AG09309 (cell line): ENCODE measurements around the gene SULT1A2.
"Not testable (repeated sequence)": the region's sequence is repeated elsewhere in the genome, so short reads cannot be mapped to it uniquely, and the experiment has no call there.

Experiments
- DNase-seq: peaks from one replicate; pipeline ENCODE4 v3.0.0-alpha.2; 2010; ENCODE audit warnings: low read depth
- H3K4me3 ChIP-seq: 2 replicates; pipeline ENCODE4 v1.5.1; 2011; ENCODE audit warnings: mild to moderate bottlenecking, low read depth, low read length, moderate library complexity; ENCODE audit not compliant: control insufficient read depth
- TF ChIP-seq, protein P1 (sequence below): IDR thresholded peaks from 2 replicates; pipeline ENCODE4 v1.5.1; 2011; ENCODE audit warnings: mild to moderate bottlenecking, low read depth, low read length, inconsistent platforms; ENCODE audit not compliant: insufficient read depth, control insufficient read depth; ENCODE audit errors: missing control alignments

The SULT1A2 gene

GRCh38 chr16:28596840-28597691, at the start of gene SULT1A2:
Gene SULT1A2, minus strand, starts transcription at chr16:28597050. Its CDS starts 1,120 bp downstream, at chr16:28595930.
- TF ChIP-seq, protein P1, sequence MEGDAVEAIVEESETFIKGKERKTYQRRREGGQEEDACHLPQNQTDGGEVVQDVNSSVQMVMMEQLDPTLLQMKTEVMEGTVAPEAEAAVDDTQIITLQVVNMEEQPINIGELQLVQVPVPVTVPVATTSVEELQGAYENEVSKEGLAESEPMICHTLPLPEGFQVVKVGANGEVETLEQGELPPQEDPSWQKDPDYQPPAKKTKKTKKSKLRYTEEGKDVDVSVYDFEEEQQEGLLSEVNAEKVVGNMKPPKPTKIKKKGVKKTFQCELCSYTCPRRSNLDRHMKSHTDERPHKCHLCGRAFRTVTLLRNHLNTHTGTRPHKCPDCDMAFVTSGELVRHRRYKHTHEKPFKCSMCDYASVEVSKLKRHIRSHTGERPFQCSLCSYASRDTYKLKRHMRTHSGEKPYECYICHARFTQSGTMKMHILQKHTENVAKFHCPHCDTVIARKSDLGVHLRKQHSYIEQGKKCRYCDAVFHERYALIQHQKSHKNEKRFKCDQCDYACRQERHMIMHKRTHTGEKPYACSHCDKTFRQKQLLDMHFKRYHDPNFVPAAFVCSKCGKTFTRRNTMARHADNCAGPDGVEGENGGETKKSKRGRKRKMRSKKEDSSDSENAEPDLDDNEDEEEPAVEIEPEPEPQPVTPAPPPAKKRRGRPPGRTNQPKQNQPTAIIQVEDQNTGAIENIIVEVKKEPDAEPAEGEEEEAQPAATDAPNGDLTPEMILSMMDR, result no peak
- H3K4me3 ChIP-seq, result no peak within 1 kb of the TSS
- DNase-seq, result no peak

DNA sequence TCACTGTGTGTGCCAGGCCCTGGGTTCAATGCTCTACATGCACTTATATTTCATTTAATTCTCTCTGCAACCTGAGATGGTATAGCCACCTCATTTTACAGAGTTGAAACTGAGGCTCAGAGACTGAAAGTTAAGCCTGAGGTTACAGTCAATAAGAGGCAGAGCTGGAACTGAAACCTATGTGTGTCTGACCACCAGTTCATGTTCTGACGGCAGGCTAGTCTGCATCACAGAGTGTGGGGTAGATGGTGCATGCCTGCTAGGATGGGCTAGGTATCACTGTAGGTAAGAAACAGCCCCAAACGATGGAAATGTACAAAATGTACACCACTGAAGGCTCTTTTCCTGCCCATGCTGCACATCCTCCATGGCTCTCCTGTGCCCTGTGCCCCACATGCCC, 43.1 kb upstream of the SULT1A2 start:
- not testable (repeated sequence) for DNase-seq

DNA sequence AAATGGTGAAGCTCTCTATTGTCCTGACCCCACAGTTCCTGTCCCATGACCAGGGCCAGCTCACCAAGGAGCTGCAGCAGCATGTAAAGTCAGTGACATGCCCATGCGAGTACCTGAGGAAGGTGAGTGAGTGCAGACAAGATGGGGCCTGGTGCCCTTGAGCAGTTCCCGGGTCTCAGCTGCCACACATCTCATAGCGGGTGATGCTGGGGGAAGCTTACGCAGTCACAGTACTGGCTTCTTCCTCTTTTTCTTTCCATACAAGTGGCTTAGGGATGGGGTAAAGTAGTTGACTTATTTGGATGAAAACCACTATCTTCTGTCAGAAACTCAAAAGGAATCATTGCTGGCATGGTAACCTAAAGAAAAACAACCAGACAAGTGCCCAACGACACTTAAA, 41.5 kb upstream of the SULT1A2 start:
- DNase-seq, H3K4me3 ChIP-seq: not testable (repeated sequence)

More for the DNA sequence above, 43.1 kb upstream of the SULT1A2 start:
- not testable (repeated sequence) for H3K4me3 ChIP-seq

GRCh38 chr16:28637765-28638164, 40.9 kb upstream of the SULT1A2 start, which contains the start of gene NPIPB8:
Gene NPIPB8, plus strand, starts transcription at chr16:28638065. Its CDS starts 296 bp downstream, at chr16:28638361.
- H3K4me3 ChIP-seq, DNase-seq: not testable (repeated sequence)

- peak; percentile 31 for DNase-seq
- not testable (repeated sequence) for H3K4me3 ChIP-seq
These were observed 39.4 kb upstream of the SULT1A2 start for GRCh38 chr16:28636093-28636823.

DNA sequence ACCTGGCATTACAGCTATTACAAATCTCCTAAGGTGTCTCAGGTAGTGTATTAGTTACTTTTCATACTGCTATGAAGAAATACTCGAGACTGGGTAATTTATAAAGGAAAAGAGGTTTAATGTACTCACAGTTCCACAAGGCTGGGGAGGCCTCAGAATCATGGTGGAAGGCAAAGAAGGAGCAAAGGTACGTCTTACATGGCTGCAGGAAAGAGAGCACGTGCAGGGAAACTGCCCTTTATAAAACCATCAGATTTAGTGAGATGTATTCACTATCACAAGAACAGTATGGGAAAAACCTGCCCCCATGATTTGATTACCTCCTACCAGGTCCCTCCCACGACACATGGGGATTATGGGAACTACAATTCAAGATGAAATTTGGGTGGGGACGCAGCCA, 34.1 kb upstream of the SULT1A2 start:
- not testable (repeated sequence) for DNase-seq, H3K4me3 ChIP-seq

DNA sequence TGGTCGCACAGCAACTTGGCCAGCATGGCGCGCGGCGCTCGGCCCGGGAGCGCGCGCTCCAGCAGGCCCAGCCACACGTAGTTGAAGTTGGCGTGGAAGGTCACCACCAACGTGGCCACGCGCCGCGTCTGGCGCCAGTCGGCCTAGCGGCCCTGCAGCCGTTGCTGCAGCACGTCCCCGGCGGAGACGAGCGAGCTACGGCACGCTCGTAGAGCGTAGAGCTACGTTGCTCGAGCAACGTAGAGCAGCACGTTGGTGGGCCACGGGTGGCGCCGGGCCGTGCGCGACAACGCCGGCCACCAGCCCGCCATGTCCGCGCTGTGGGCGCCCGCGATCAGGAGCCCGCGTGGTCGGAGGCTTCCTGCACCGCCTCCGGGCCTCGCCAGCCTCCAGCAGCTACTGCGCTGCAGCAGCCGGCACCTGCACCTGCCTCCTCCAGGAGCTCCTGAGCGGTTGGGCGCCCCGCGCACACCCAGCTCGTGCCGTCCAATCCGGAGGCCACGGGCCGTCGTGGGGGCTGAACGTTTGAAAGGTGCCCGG, 26.4 kb upstream of the SULT1A2 start:
- TF ChIP-seq, protein P1, result no peak
- H3K4me3 ChIP-seq, result no peak overlapping the region
- DNase-seq, result no peak

DNA sequence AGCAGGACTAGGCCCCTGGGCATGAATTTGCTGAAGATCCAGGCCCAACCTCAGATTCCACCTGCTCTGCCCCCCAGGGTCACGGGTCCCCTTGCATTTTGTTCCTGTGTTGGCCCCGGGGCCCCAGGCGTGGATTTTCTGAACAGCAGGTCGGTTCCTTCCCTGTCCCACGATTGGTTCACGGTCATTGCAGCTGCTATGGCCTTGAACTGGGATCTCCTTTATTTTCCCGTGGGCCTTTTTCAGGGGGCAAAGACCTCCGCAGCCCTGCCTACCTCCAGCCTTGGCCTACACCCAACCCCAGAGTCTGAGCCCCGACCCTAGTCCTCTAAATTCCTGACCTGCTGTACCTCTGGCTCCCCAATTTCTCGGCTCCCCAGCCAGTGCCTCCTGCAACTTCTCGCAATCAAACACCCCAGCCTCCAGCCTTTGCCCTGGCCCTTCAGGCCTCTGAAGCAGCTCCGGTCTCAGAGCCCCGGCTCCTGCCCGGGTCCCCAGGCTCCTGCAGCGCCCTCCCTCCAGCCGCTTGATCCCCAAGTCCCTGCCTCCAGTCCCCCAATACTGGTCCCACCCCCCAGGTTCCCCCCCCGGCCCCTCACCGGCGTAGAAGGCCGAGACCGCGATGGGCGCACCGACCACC, 25.8 kb upstream of the SULT1A2 start:
- H3K4me3 ChIP-seq, DNase-seq: not testable (repeated sequence)

DNA sequence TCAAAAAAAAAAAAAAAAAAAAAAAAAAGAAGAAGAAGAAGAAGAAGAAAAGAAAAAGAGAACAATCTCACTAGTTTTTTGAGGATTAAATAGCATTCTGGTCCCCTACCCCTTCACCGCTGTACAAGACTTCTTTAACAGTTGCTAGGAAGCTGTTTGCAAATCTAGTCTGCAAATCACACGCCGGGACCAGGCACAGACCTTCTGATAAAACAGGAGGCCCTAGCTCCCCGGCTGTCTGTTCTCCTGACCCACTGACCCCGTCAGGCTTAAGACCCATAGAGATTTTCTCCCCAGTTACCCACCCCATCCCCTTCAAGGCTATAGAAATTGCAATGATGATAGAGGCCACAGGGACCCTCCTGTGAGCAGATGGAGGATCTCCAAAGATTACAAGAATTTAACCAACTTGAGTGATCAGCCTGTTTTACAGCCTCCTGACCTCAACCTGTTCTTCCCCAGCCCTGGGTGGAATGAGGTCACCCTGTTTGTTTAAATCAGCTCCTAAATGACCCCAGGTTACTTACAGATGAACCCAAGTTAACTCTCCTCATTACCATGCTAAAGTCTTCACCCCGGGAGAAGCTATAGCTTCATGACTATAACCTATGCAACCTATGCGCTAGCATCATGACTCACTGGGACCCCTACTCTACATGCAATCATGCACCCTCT, 24.8 kb upstream of the SULT1A2 start:
- H3K4me3 ChIP-seq, result no peak overlapping the region
- DNase-seq, result no peak
- TF ChIP-seq, protein P1, result no peak

DNA sequence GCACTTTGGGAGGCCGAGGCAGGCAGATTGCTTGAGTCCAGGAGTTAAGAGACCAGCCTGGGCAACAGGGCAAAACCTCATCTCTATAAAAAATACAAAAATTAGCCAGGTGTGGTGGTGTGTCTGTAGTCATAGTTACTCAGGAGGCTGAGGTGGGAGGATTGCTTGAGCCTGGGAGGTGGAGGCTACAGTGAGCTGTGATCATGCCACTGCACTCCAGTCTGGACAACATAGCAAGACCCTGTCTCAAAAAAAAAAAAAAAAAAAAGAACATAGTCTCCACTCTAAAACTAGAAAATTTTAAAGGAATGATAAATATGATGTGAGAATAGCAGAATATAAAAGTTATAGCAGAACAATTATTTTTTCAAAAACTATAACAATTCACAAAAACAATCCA, 23.5 kb upstream of the SULT1A2 start:
- DNase-seq, H3K4me3 ChIP-seq: not testable (repeated sequence)
